ENCODE results near the gene HSP90AA1. TPM values are rescaled to one million over a fixed set of nuclear protein-coding genes. Genes with fewer than 3 reads are reported as not detected.
A peak's percentile ranks its signal among the peaks of the same experiment; 100 is the strongest.
"Not testable (repeated sequence)": the region's sequence is repeated elsewhere in the genome, so short reads cannot be mapped to it uniquely, and the experiment has no call there.

The HSP90AA1 gene
- total and polyA plus RNA-seq, 4 donors: 277 to 1,087 (median 722) TPM

GRCh38 chr14:102077382-102077709 is 9.5 kb downstream of the HSP90AA1 start:
- Histone ChIP-seq H3K27me3 (ENCODE audit: control insufficient read depth, insufficient read depth, low read length) (no peaks in the 10 kb centered on the region), H3K4me3 (ENCODE audit: low read depth, low read length) (no peak overlapping the region), H3K36me3 (ENCODE audit: control insufficient read depth, insufficient read depth, low read length) (peaks cover 25% of the 10 kb centered on the region), H3K4me1 (ENCODE audit: control insufficient read depth, insufficient read depth, low read length) (no peaks in the 10 kb centered on the region), H3K9me3 (ENCODE audit: control insufficient read depth, insufficient read depth, low read length) (no peaks in the 10 kb centered on the region), H3K27ac (ENCODE audit: low read depth, low read length) (no peak overlapping the region)
- 82% methylated on average over 2 of the region's 5 CpGs for WGBS (ENCODE audit: insufficient coverage)
- DNase-seq (ENCODE audit: low read depth in 4 of 6, low spot score in 6 of 6): no peak

DNA sequence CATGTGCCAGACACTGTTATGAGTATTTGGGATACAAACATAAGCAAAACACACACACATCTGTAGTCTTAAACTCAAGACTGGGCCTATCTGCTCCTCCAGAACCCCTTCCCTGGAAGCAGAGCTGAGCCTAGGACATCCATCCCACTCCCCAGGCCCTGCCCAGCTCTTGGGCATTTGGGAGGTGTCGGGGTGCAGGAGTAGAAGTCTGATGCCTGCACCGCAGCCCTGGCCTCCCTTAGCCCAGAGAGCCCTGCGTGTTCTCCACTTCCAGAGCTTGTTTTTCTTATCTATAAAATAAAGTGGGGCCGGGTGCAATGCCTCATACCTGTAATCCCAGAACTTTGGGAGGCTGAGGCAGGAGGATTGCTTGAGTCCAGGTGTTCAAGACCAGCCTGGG is 11.7 kb downstream of the HSP90AA1 start:
- no peak overlapping the region for H3K27ac ChIP-seq (ENCODE audit: low read depth, low read length)
- WGBS (ENCODE audit: insufficient coverage): no CpG with 5 or more reads among the region's 4 CpGs
- no peaks in the 10 kb centered on the region for H3K4me1 ChIP-seq (ENCODE audit: control insufficient read depth, insufficient read depth, low read length)
- H3K9me3 ChIP-seq (ENCODE audit: control insufficient read depth, insufficient read depth, low read length): no peaks in the 10 kb centered on the region
- DNase-seq (ENCODE audit: low read depth in 4 of 6, low spot score in 6 of 6): no peak
- H3K36me3 ChIP-seq (ENCODE audit: control insufficient read depth, insufficient read depth, low read length): peaks cover 18% of the 10 kb centered on the region
- H3K4me3 ChIP-seq (ENCODE audit: low read depth, low read length): no peak overlapping the region
- H3K27me3 ChIP-seq (ENCODE audit: control insufficient read depth, insufficient read depth, low read length): no peaks in the 10 kb centered on the region

GRCh38 chr14:102074415-102074964 is 12.4 kb downstream of the HSP90AA1 start:
- no peaks in the 10 kb centered on the region for H3K27me3 ChIP-seq (ENCODE audit: control insufficient read depth, insufficient read depth, low read length)
- WGBS (ENCODE audit: insufficient coverage): no CpG with 5 or more reads among the region's 4 CpGs
- no peak for DNase-seq (ENCODE audit: low read depth in 4 of 6, low spot score in 6 of 6)

GRCh38 chr14:102071283-102071998 is 15.4 kb downstream of the HSP90AA1 start:
- DNase-seq (ENCODE audit: low read depth in 4 of 6, low spot score in 6 of 6): no peak
- 82% methylated on average over 6 of the region's 10 CpGs for WGBS (ENCODE audit: insufficient coverage)
- H3K27ac ChIP-seq (ENCODE audit: low read depth, low read length): no peak overlapping the region
- H3K9me3 ChIP-seq (ENCODE audit: control insufficient read depth, insufficient read depth, low read length): no peaks in the 10 kb centered on the region
- H3K36me3 ChIP-seq (ENCODE audit: control insufficient read depth, insufficient read depth, low read length): no peaks in the 10 kb centered on the region
- no peaks in the 10 kb centered on the region for H3K27me3 ChIP-seq (ENCODE audit: control insufficient read depth, insufficient read depth, low read length)
- no peaks in the 10 kb centered on the region for H3K4me1 ChIP-seq (ENCODE audit: control insufficient read depth, insufficient read depth, low read length)
- H3K4me3 ChIP-seq (ENCODE audit: low read depth, low read length): no peak overlapping the region

More at GRCh38 chr14:102074415-102074964, 12.4 kb downstream of the HSP90AA1 start:
- no peak overlapping the region for H3K4me3 ChIP-seq (ENCODE audit: low read depth, low read length)
- H3K4me1 ChIP-seq (ENCODE audit: control insufficient read depth, insufficient read depth, low read length): no peaks in the 10 kb centered on the region
- H3K36me3 ChIP-seq (ENCODE audit: control insufficient read depth, insufficient read depth, low read length): peaks cover 16% of the 10 kb centered on the region
- no peaks in the 10 kb centered on the region for H3K9me3 ChIP-seq (ENCODE audit: control insufficient read depth, insufficient read depth, low read length)
- no peak overlapping the region for H3K27ac ChIP-seq (ENCODE audit: low read depth, low read length)

- H3K4me3 ChIP-seq (ENCODE audit: low read depth, low read length): no peak overlapping the region
Observed at GRCh38 chr14:102066041-102066451, 20.8 kb downstream of the HSP90AA1 start.

DNA sequence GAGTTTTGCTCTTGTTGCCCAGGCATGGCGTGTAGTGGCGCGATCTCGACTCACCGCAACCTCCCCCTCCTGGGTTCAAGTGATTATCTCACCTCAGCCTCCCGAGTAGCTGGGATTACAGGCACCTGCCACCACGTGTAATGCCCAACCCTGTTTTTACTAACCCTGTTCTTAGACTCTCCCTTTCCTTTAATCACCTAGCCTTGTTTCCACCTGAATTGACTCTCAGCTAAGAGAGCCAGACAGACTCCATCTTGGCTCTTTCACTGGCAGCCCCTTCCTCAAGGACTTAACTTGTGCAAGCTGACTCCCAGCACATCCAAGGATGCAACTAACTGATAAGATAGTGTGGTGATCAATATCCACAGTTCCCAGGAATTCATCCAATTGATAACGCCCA is 22.3 kb downstream of the HSP90AA1 start:
- H3K27me3 ChIP-seq (ENCODE audit: control insufficient read depth, insufficient read depth, low read length); H3K36me3 ChIP-seq (ENCODE audit: control insufficient read depth, insufficient read depth, low read length); H3K9me3 ChIP-seq (ENCODE audit: control insufficient read depth, insufficient read depth, low read length); DNase-seq (ENCODE audit: low read depth in 4 of 6, low spot score in 6 of 6); H3K27ac ChIP-seq (ENCODE audit: low read depth, low read length); H3K4me3 ChIP-seq (ENCODE audit: low read depth, low read length): not testable (repeated sequence)
- H3K4me1 ChIP-seq (ENCODE audit: control insufficient read depth, insufficient read depth, low read length): peaks cover 11% of the 10 kb centered on the region
- 92% methylated on average over 7 of the region's 8 CpGs for WGBS (ENCODE audit: insufficient coverage)

More at GRCh38 chr14:102066041-102066451, 20.8 kb downstream of the HSP90AA1 start:
- H3K27ac ChIP-seq (ENCODE audit: low read depth, low read length): no peak overlapping the region
- H3K4me1 ChIP-seq (ENCODE audit: control insufficient read depth, insufficient read depth, low read length): peaks cover 11% of the 10 kb centered on the region
- 57% methylated on average over 12 of the region's 12 CpGs for WGBS (ENCODE audit: insufficient coverage)
- H3K36me3 ChIP-seq (ENCODE audit: control insufficient read depth, insufficient read depth, low read length): no peaks in the 10 kb centered on the region
- H3K9me3 ChIP-seq (ENCODE audit: control insufficient read depth, insufficient read depth, low read length): no peaks in the 10 kb centered on the region
- H3K27me3 ChIP-seq (ENCODE audit: control insufficient read depth, insufficient read depth, low read length): no peaks in the 10 kb centered on the region
- DNase-seq (ENCODE audit: low read depth in 4 of 6, low spot score in 6 of 6): no peak

GRCh38 chr14:102063808-102064429 is 22.9 kb downstream of the HSP90AA1 start:
- no peaks in the 10 kb centered on the region for H3K27me3 ChIP-seq (ENCODE audit: control insufficient read depth, insufficient read depth, low read length)
- no peak for DNase-seq (ENCODE audit: low read depth in 4 of 6, low spot score in 6 of 6)
- no peak overlapping the region for H3K27ac ChIP-seq (ENCODE audit: low read depth, low read length)
- no peaks in the 10 kb centered on the region for H3K9me3 ChIP-seq (ENCODE audit: control insufficient read depth, insufficient read depth, low read length)
- 42% methylated on average over 10 of the region's 14 CpGs for whole genome bisulfite sequencing (ENCODE audit: insufficient coverage)
- H3K4me1 ChIP-seq (ENCODE audit: control insufficient read depth, insufficient read depth, low read length): peaks cover 11% of the 10 kb centered on the region
- H3K4me3 ChIP-seq (ENCODE audit: low read depth, low read length): no peak overlapping the region
- peaks cover 2% of the 10 kb centered on the region for H3K36me3 ChIP-seq (ENCODE audit: control insufficient read depth, insufficient read depth, low read length)

- WGBS (ENCODE audit: insufficient coverage): 35% methylated on average over 11 of the region's 26 CpGs
- no peak overlapping the region for H3K27ac ChIP-seq (ENCODE audit: low read depth, low read length)
Observed at GRCh38 chr14:102063109-102063807, 23.6 kb downstream of the HSP90AA1 start.

DNA sequence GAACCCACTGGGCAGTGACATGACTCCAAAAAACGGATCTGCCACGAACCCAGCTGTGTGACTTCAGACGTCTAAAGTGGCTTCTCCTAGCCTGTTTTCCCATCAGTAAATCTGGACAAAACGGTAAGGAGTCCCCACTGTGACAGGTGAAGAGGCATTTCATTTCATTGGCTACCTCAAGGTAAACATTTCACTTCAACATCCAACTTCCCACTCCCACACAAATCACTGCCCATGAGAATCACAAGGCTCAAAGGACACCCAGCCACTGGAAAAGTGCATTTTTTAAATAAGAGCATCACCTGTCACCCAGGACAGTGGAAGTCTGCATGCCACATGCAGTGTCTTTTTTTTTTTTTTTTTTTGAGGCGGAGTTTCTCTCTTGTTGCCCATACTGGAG is 27.9 kb downstream of the HSP90AA1 start:
- DNase-seq (ENCODE audit: low read depth in 4 of 6, low spot score in 6 of 6): no peak
- H3K27ac ChIP-seq (ENCODE audit: low read depth, low read length): no peak overlapping the region
- no peak overlapping the region for H3K4me3 ChIP-seq (ENCODE audit: low read depth, low read length)
- H3K27me3 ChIP-seq (ENCODE audit: control insufficient read depth, insufficient read depth, low read length): no peaks in the 10 kb centered on the region
- peaks cover 27% of the 10 kb centered on the region for H3K36me3 ChIP-seq (ENCODE audit: control insufficient read depth, insufficient read depth, low read length)
- 44% methylated on average over 4 of the region's 5 CpGs for WGBS (ENCODE audit: insufficient coverage)
- H3K4me1 ChIP-seq (ENCODE audit: control insufficient read depth, insufficient read depth, low read length): peaks cover 11% of the 10 kb centered on the region
- no peaks in the 10 kb centered on the region for H3K9me3 ChIP-seq (ENCODE audit: control insufficient read depth, insufficient read depth, low read length)

More at GRCh38 chr14:102063109-102063807, 23.6 kb downstream of the HSP90AA1 start:
- DNase-seq (ENCODE audit: low read depth in 4 of 6, low spot score in 6 of 6): peak in 5 of 6 donors; percentile 48 to 95 (median 67)
- H3K27me3 ChIP-seq (ENCODE audit: control insufficient read depth, insufficient read depth, low read length): no peaks in the 10 kb centered on the region
- no peaks in the 10 kb centered on the region for H3K9me3 ChIP-seq (ENCODE audit: control insufficient read depth, insufficient read depth, low read length)
- H3K4me1 ChIP-seq (ENCODE audit: control insufficient read depth, insufficient read depth, low read length): peaks cover 11% of the 10 kb centered on the region
- no peak overlapping the region for H3K4me3 ChIP-seq (ENCODE audit: low read depth, low read length)
- H3K36me3 ChIP-seq (ENCODE audit: control insufficient read depth, insufficient read depth, low read length): peaks cover 2% of the 10 kb centered on the region

All from spinal cord (tissue), 10 donors.